GM21717 (cell line): ENCODE data around the gene MTREX.

Experiments used
- ATAC-seq: cut with Tn5 transposase; IDR thresholded peaks from one replicate; pipeline ENCODE4 v1.9.1; 2021; ENCODE audit warnings: mild to moderate bottlenecking, moderate library complexity; ENCODE audit not compliant: unreplicated experiment

Gene MTREX

GRCh38 chr5:55372130-55372925, 64.5 kb downstream of the MTREX start:
- ATAC-seq: no peak

GRCh38 chr5:55377810-55378209, 70.0 kb downstream of the MTREX start:
- ATAC-seq: no peak

- ATAC-seq: no peak
These were observed 75.5 kb downstream of the MTREX start for GRCh38 chr5:55383254-55383653.

- no peak for ATAC-seq
These were observed 76.3 kb downstream of the MTREX start for GRCh38 chr5:55384072-55384471.

- no peak for ATAC-seq
These were observed 77.4 kb downstream of the MTREX start for GRCh38 chr5:55385227-55385626.

- no peak for ATAC-seq
These were observed 78.1 kb downstream of the MTREX start for GRCh38 chr5:55385846-55386245.

GRCh38 chr5:55386356-55386755, 78.6 kb downstream of the MTREX start:
- ATAC-seq: no peak

- no peak for ATAC-seq
These were observed 80.1 kb downstream of the MTREX start for GRCh38 chr5:55387865-55388264.

- no peak for ATAC-seq
These were observed 83.9 kb downstream of the MTREX start for GRCh38 chr5:55391707-55392106.

- no peak for ATAC-seq
These were observed 84.9 kb downstream of the MTREX start for GRCh38 chr5:55392669-55393068.

- ATAC-seq: no peak
These were observed 85.8 kb downstream of the MTREX start for GRCh38 chr5:55393501-55394175.

GRCh38 chr5:55402199-55402598, 94.4 kb downstream of the MTREX start:
- no peak for ATAC-seq

GRCh38 chr5:55406292-55406691, 98.5 kb downstream of the MTREX start:
- no peak for ATAC-seq

GRCh38 chr5:55407059-55407684, 99.4 kb downstream of the MTREX start:
- ATAC-seq: no peak

- no peak for ATAC-seq
These were observed 100.2 kb downstream of the MTREX start for GRCh38 chr5:55407984-55408383.

- no peak for ATAC-seq
These were observed 102.0 kb downstream of the MTREX start for GRCh38 chr5:55409775-55410174.

- no peak for ATAC-seq
These were observed 103.1 kb downstream of the MTREX start for GRCh38 chr5:55410845-55411244.

GRCh38 chr5:55411876-55412275, 104.1 kb downstream of the MTREX start:
- no peak for ATAC-seq

GRCh38 chr5:55413644-55414043, 105.9 kb downstream of the MTREX start:
- no peak for ATAC-seq

GRCh38 chr5:55415071-55415470, 107.3 kb downstream of the MTREX start:
- ATAC-seq: no peak

GRCh38 chr5:55416306-55416705, 108.5 kb downstream of the MTREX start:
- no peak for ATAC-seq
